ENCODE measurements around the gene DDC. TPM values are rescaled to one million over a fixed set of nuclear protein-coding genes. Genes with fewer than 3 reads are reported as not detected.

The DDC gene
- polyA plus RNA-seq, 2 of the 4 experiments (the other 2 are of a cell fraction), result 1.3 to 2.8 TPM

GRCh38 chr7:50470250-50471163 is 94.7 kb downstream of the DDC start:
- H3K4me2 ChIP-seq, result no peak overlapping the region
- H3K27ac ChIP-seq, result no peak overlapping the region
- TF ChIP-seq JUNB (IDR thresholded peaks at IDR 0.05) (no peak), ZC3H11A (IDR thresholded peaks at IDR 0.05) (no peak), CHD4 (IDR thresholded peaks at IDR 0.05; ENCODE audit: borderline replicate concordance) (no peak), EP300 (IDR thresholded peaks at IDR 0.05) (no peak), ZNF302 (CRISPR knock-in tag; IDR thresholded peaks at IDR 0.05) (no peak), HOXB5 (CRISPR knock-in tag; IDR thresholded peaks at IDR 0.05) (no peak), CEBPB (IDR thresholded peaks at IDR 0.05) (no peak), GATA3 (IDR thresholded peaks at IDR 0.05; ENCODE audit: borderline replicate concordance) (no peak), NR3C1 (IDR thresholded peaks at IDR 0.05) (no peak), NPAS2 (CRISPR knock-in tag; IDR thresholded peaks at IDR 0.05; ENCODE audit: borderline replicate concordance) (no peak)
- no peak for ATAC-seq
- DNase-seq (ENCODE audit: low read depth in 1 of 2, low spot score in 1 of 2), result no peak
- H3K4me1 ChIP-seq, result 0 out of 3 replicates have a peak, but pooled peaks cover 3% of the 10 kb centered on the region
- POLR2A ChIA-PET, result interaction anchor here (0.7 kb wide), 1 partner anchor 103 kb away, joined by 3 read pairs; no protein-coding TSS in a partner anchor
- no peak for FAIRE-seq
- no peak overlapping the region for H3K4me3 ChIP-seq
- CTCF ChIA-PET, result interaction anchor here (0.6 to 11.4 kb wide), 8 partner anchors 7 to 690 kb away, joined by 3 to 145 read pairs (median 7); no protein-coding TSS in a partner anchor
- no peaks in the 10 kb centered on the region for H3K9me3 ChIP-seq
- 79% methylated on average over 17 of the region's 17 CpGs for WGBS (ENCODE audit: missing lambda C conversion rate)

GRCh38 chr7:50469181-50469580 is 96.0 kb downstream of the DDC start:
- no peak overlapping the region for H3K4me3 ChIP-seq
- WGBS (ENCODE audit: missing lambda C conversion rate), result 75% methylated on average over 4 of the region's 4 CpGs

GRCh38 chr7:50467817-50468610 is 97.2 kb downstream of the DDC start:
- H3K4me2 ChIP-seq, result peak overlapping the region; percentile 86
- WGBS (ENCODE audit: missing lambda C conversion rate), result 10% methylated on average over 20 of the region's 30 CpGs
- DNase-seq (ENCODE audit: low read depth in 1 of 2, low spot score in 1 of 2), result peak; percentile 60 to 71
- H3K27ac ChIP-seq, result peak overlapping the region; percentile 19 to 67; a peak in 4 of 6 replicates
- H3K4me1 ChIP-seq, result 0 out of 3 replicates have a peak, but pooled peaks cover 3% of the 10 kb centered on the region
- H3K4me3 ChIP-seq, result no peak overlapping the region; the same call in 2 of the 3 replicates
- peak; percentile 13 for FAIRE-seq
- CTCF ChIA-PET, result interaction anchor here (0.6 to 11.4 kb wide), 83 partner anchors 10 to 1945 kb away, joined by 3 to 145 read pairs (median 4); partner anchors contain the start of genes FIGNL1 and ZPBP
- no peaks in the 10 kb centered on the region for H3K9me3 ChIP-seq
- ATAC-seq, result peak; percentile 86 to 94
- POLR2A ChIA-PET, result no interaction called here
- TF ChIP-seq MYC (IDR thresholded peaks at IDR 0.05; ENCODE audit: borderline replicate concordance, low read length) (peak; percentile 80; the same call in 1 of the 2 replicates), MAX (IDR thresholded peaks at IDR 0.05) (peak; percentile 98), HDAC2 (IDR thresholded peaks at IDR 0.05) (no peak), REST (IDR thresholded peaks at IDR 0.05) (no peak), POLR2A (IDR thresholded peaks at IDR 0.05; ENCODE audit: low read length) (no peak), HOXA7 (CRISPR knock-in tag; IDR thresholded peaks at IDR 0.05) (no peak), POLR2AphosphoS2 (conservative IDR thresholded peaks at IDR 0.05; ENCODE audit: low read length) (no peak), TP53 (CRISPR knock-in tag; IDR thresholded peaks at IDR 0.05) (no peak), CTCF (IDR thresholded peaks at IDR 0.05) (peak; percentile 88), USF2 (IDR thresholded peaks at IDR 0.05) (peak; percentile 20; the same call in 1 of the 2 replicates)

More at GRCh38 chr7:50469181-50469580, 96.0 kb downstream of the DDC start:
- CTCF ChIA-PET, result interaction anchor here (0.6 to 11.4 kb wide), 18 partner anchors 9 to 691 kb away, joined by 3 to 145 read pairs (median 6); no protein-coding TSS in a partner anchor
- FAIRE-seq (no peak), ATAC-seq (no peak), DNase-seq (ENCODE audit: low read depth in 1 of 2, low spot score in 1 of 2) (no peak)
- Histone ChIP-seq H3K27ac (no peak overlapping the region), H3K4me1 (0 out of 3 replicates have a peak, but pooled peaks cover 3% of the 10 kb centered on the region), H3K9me3 (no peaks in the 10 kb centered on the region), H3K4me2 (no peak overlapping the region)
- POLR2A ChIA-PET, result no interaction called here
- TF ChIP-seq FOXS1 (CRISPR knock-in tag; IDR thresholded peaks at IDR 0.05), result no peak
- TF ChIP-seq MAFK (IDR thresholded peaks at IDR 0.05; ENCODE audit: partially characterized antibody), result no peak
- TF ChIP-seq EHF (CRISPR knock-in tag; IDR thresholded peaks at IDR 0.05), result no peak
- no peak for TF ChIP-seq SMC3 (IDR thresholded peaks at IDR 0.05)
- no peak for TF ChIP-seq MAZ (IDR thresholded peaks at IDR 0.05; ENCODE audit: borderline replicate concordance, low read depth, low read length)
- TF ChIP-seq FOSB (CRISPR knock-in tag; IDR thresholded peaks at IDR 0.05), result no peak
- TF ChIP-seq HES2 (IDR thresholded peaks at IDR 0.05), result no peak
- TF ChIP-seq RFX5 (IDR thresholded peaks at IDR 0.05), result no peak
